Kidney (tissue), 14 donors: ENCODE data around the gene GALR3. TPM values are rescaled to one million over a fixed set of nuclear protein-coding genes. Genes with fewer than 3 reads are reported as not detected.

Source experiments
- DNase-seq, 5 donors: peaks; one replicate each; pipeline ENCODE4 v3.0.0-alpha.2; 2013 to 2020
- FAIRE-seq: peaks from 2 replicates; lab custom pipeline; 2012; peaks lifted over from hg19 to GRCh38; lab: Jason Lieb, UNC
- H3K27ac ChIP-seq, 2 donors: one replicate each; pipeline ENCODE4 v1.7.0; 2013; ENCODE audit warnings: low read depth in 2 of 2, low read length in 2 of 2, inconsistent platforms in 1 of 2
- H3K27me3 ChIP-seq: one replicate; pipeline ENCODE4 v1.7.1; 2013; ENCODE audit warnings: low read length, inconsistent platforms; ENCODE audit not compliant: control insufficient read depth, insufficient read depth
- H3K36me3 ChIP-seq, 3 donors: one replicate each; pipeline versions ENCODE4 v1.7.0 to v1.7.1; 2013; ENCODE audit warnings: low read length in 3 of 3, control low read depth in 1 of 3, inconsistent platforms in 1 of 3; ENCODE audit not compliant: insufficient read depth in 3 of 3, control insufficient read depth in 2 of 3
- H3K4me1 ChIP-seq, 3 donors: one replicate each; pipeline versions ENCODE4 v1.7.0 to v1.7.1; 2013; ENCODE audit warnings: low read length in 3 of 3, inconsistent platforms in 1 of 3, low read depth in 1 of 3; ENCODE audit not compliant: control insufficient read depth in 2 of 3, insufficient read depth in 2 of 3
- H3K4me3 ChIP-seq, 3 donors: one replicate each; pipeline versions ENCODE4 v1.7.0 to v1.8.1; 2013; ENCODE audit warnings: low read length in 3 of 3, control low read depth in 1 of 3, inconsistent platforms in 1 of 3
- H3K9ac ChIP-seq, 3 donors: one replicate each; pipeline versions ENCODE4 v1.7.0 to v1.7.1; 2013; ENCODE audit warnings: low read length in 3 of 3, control low read depth in 1 of 3, inconsistent platforms in 1 of 3
- H3K9me3 ChIP-seq, 3 donors: one replicate each; pipeline versions ENCODE4 v1.7.0 to v1.7.1; 2013; ENCODE audit warnings: low read length in 3 of 3, control low read depth in 1 of 3, inconsistent platforms in 1 of 3; ENCODE audit not compliant: control insufficient read depth in 2 of 3, insufficient read depth in 1 of 3
- CTCF ChIP-seq: IDR thresholded peaks from 3 replicates; pipeline ENCODE4 v1.5.1; 2012; ENCODE audit warnings: mild to moderate bottlenecking, moderate library complexity, borderline replicate concordance; ENCODE audit not compliant: insufficient read depth; ENCODE audit errors: extremely low read depth
- intact Hi-C: fragments of 100-400 bp; cut with DNase I; formaldehyde crosslinking; loops from one replicate; pipeline ENCODE4 v1.11.1; 2022
- polyA plus RNA-seq: library from polyadenylated mRNA; stranded (reverse); fragments of 350-450 nt; fragmentation: Illumina TruSeq; extraction: RNeasy Lipid Tissue Mini Kit (QIAGEN cat#74804); gene quantifications from one replicate; pipeline ENCODE4 v1.2.3, GENCODE V29; 2014; ENCODE audit warnings: low read depth, low replicate concordance; ENCODE audit not compliant: insufficient read depth
- total RNA-seq: library from RNA; stranded (reverse); fragmentation: NEBNext Ultra II Directional; extraction: Animal tissue kit (Norgen Biotek cat#: 25700); gene quantifications from one replicate; pipeline ENCODE4 v1.2.1, GENCODE V29; 2021
- donor health status: control.
- donor health status: control.
- donor health status: control.
- donor health status: control.
- donor health status: control.
- donor health status: DM: yes; HTN: yes; CAD: no.
- donor health status: Normal renal cell carcinoma (clear cell type).

GALR3 gene
- total and polyA plus RNA-seq, 2 donors from 2014 or later = not detected

DNA sequence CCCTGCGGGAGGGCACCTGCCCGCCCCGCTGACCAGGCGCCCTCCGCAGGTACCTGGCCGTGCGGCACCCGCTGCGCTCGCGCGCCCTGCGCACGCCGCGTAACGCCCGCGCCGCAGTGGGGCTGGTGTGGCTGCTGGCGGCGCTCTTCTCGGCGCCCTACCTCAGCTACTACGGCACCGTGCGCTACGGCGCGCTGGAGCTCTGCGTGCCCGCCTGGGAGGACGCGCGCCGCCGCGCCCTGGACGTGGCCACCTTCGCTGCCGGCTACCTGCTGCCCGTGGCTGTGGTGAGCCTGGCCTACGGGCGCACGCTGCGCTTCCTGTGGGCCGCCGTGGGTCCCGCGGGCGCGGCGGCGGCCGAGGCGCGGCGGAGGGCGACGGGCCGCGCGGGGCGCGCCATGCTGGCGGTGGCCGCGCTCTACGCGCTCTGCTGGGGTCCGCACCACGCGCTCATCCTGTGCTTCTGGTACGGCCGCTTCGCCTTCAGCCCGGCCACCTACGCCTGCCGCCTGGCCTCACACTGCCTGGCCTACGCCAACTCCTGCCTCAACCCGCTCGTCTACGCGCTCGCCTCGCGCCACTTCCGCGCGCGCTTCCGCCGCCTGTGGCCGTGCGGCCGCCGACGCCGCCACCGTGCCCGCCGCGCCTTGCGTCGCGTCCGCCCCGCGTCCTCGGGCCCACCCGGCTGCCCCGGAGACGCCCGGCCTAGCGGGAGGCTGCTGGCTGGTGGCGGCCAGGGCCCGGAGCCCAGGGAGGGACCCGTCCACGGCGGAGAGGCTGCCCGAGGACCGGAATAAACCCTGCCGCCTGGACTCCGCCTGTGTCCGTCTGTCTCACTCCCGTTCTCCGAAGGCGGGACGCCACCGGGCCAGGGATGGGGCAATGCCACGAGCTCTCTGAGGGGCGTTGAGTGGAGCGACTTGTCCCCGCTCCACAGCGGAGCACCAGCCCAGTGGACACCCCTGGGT lies 1.8 kb downstream of the GALR3 start:
- Histone ChIP-seq H3K4me3 (no peak overlapping the region), H3K27me3 (peaks cover 15% of the 10 kb centered on the region), H3K36me3 (peaks cover 0 to 4% (median 2%) of the 10 kb centered on the region in 3 donors), H3K27ac (no peak overlapping the region), H3K4me1 (no peaks in the 10 kb centered on the region), H3K9me3 (no peaks in the 10 kb centered on the region), H3K9ac (no peak overlapping the region)
- FAIRE-seq (no peak), DNase-seq (peak in 4 of 5 donors; percentile 35 to 61 (median 47))
- no peak for TF ChIP-seq CTCF
- intact Hi-C loops = no loop called here

DNA sequence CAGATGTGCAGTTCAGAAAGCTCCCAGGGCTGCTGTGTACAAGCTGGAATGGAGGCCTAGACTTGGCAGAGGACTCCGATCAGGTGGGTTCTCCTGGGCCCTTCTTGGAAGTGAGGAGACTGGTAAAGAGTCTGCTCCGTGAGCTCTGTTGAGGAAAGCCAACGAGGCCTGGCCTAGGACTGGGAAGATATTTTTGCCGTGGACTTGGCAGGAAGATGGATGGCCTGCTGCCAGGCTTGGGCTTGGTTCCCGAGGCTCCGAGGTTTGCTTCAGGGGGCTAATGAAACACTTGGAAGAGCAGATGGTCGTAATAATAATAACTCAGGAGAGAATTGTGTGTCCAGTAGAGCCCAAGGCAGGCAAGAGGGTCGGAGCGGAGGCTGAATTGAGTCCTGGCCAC lies 3.9 kb downstream of the GALR3 start:
- Histone ChIP-seq H3K9ac (no peak overlapping the region), H3K9me3 (no peaks in the 10 kb centered on the region), H3K27ac (no peak overlapping the region), H3K27me3 (peaks cover 8% of the 10 kb centered on the region), H3K4me3 (no peak overlapping the region), H3K4me1 (no peaks in the 10 kb centered on the region), H3K36me3 (peaks cover 0 to 16% (median 13%) of the 10 kb centered on the region in 3 donors)
- no peak for TF ChIP-seq CTCF
- intact Hi-C loops = no loop called here
- FAIRE-seq (no peak), DNase-seq (no peak)

DNA sequence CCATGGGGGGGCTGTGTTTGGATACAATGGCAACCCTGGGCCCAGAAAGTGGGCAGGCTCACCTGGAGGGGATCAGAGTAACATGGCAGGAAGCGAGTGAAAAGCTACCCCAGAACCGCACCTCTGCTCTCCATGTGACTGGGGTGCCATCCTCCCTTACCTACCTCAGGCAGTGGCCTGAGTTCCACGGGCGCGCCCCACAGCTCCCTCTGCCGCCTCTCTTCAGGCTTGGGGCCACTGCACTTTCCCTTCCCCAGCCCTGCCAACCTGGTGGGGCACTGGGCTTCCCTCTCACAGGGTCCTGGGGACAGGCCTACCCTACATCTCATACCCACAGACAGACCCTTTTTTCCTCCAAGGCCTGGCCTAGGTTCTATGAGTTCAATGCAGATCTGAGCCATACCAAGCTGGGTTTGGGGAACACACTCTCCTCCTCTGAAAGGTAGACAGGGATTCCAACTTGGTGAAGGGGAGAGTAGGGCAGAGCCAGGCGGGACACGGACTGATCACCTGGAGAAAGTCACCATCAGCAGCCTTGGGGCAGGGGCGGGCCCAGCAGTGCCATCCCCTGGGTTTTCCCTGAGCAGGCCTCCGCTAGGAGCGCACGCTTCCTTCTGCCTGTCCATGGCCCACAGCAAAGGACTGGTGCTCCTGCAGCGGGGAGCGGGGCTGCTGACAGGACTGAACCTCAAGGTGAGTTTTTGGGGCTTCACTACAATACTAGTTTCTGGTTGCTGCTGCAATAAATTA lies 7.1 kb downstream of the GALR3 start:
- FAIRE-seq = no peak

More for the DNA sequence above, 7.1 kb downstream of the GALR3 start:
- Histone ChIP-seq H3K4me1 (no peaks in the 10 kb centered on the region), H3K27ac (no peak overlapping the region), H3K36me3 (peaks cover 7 to 39% (median 34%) of the 10 kb centered on the region in 3 donors), H3K9me3 (no peaks in the 10 kb centered on the region), H3K9ac (no peak overlapping the region), H3K27me3 (no peaks in the 10 kb centered on the region), H3K4me3 (no peak overlapping the region)
- DNase-seq = no peak
- intact Hi-C loops = no loop called here
- no peak for TF ChIP-seq CTCF
